ENCODE data around the gene AGR3. TPM values are rescaled to one million over a fixed set of nuclear protein-coding genes. Genes with fewer than 3 reads are reported as not detected.

AGR3 gene
- total and polyA plus RNA-seq, 10 donors: 0.38 TPM; not detected in 9

DNA sequence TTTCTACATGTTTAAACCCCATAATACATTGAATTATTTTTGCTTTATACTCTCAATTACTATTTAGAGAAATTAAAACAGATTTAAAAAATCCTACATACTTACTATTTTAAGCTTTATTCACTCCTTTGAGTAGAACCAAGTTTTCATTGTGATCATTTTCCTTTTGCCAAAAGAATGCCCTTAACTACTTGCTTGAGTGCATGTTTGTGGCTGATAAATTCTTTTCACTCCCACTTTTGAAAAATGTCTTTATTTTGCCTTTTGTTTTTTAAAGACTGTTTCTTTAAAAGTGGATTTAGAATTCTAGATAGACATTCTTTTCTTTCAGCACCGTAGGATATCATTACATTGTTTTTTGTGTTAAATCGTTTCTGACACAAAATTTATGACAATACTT is 22.3 kb upstream of the AGR3 start:
- H3K27ac ChIP-seq: no peak overlapping the region
- H3K9me3 ChIP-seq: peaks cover 0 to 21% (median 2%) of the 10 kb centered on the region in 8 donors
- intact Hi-C loops (cut with DNase I; ENCODE audit: low total_unique reads): no loop called here
- no peaks in the 10 kb centered on the region for H3K4me1 ChIP-seq
- WGBS, 5 donors: 75 to 89% (median 88%) methylated on average over 2 of the region's 2 CpGs
- no peak overlapping the region for H3K4me3 ChIP-seq
- TF ChIP-seq, protein P1, sequence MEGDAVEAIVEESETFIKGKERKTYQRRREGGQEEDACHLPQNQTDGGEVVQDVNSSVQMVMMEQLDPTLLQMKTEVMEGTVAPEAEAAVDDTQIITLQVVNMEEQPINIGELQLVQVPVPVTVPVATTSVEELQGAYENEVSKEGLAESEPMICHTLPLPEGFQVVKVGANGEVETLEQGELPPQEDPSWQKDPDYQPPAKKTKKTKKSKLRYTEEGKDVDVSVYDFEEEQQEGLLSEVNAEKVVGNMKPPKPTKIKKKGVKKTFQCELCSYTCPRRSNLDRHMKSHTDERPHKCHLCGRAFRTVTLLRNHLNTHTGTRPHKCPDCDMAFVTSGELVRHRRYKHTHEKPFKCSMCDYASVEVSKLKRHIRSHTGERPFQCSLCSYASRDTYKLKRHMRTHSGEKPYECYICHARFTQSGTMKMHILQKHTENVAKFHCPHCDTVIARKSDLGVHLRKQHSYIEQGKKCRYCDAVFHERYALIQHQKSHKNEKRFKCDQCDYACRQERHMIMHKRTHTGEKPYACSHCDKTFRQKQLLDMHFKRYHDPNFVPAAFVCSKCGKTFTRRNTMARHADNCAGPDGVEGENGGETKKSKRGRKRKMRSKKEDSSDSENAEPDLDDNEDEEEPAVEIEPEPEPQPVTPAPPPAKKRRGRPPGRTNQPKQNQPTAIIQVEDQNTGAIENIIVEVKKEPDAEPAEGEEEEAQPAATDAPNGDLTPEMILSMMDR (IDR thresholded peaks at IDR 0.05 in 8 of 11, conservative IDR thresholded peaks at IDR 0.05 in 3 of 11): no peak
- TF ChIP-seq POLR2AphosphoS5 (IDR thresholded peaks at IDR 0.05): no peak
- TF ChIP-seq POLR2A (IDR thresholded peaks at IDR 0.05): no peak
- DNase-seq: no peak
- no peaks in the 10 kb centered on the region for H3K36me3 ChIP-seq
- no peaks in the 10 kb centered on the region for H3K27me3 ChIP-seq (replicated peaks in 1 of 7)

DNA sequence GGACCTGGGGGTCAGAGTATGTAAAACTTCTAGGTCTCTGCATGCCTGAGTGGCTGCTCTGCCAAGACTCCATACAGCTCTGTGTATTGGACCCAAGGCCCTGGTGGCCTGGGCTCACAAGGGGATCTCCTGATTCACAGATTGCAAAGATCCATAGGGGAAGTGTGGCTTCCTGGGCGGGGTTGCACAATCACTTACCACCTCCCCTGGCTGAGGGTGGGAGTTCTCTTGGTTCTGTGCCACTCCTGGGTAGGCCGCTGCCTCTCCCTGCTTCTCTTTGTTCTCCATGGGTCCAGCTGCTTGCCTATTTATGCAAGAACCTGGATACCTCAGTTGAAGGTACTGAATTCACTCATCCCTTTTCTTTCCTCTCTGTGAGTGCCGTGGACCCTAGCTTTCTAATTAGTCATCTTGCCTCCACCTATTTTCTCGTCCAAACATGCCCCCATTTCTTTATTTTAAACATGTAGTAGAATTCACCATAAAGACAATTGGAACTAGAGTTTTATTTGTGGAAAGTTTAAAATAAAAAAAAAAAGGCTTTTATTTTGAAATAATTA is 18.5 kb upstream of the AGR3 start:
- intact Hi-C loops (cut with DNase I; ENCODE audit: low total_unique reads): no loop called here
- WGBS, 5 donors: 80 to 95% (median 86%) methylated on average over 4 of the region's 4 CpGs

DNA sequence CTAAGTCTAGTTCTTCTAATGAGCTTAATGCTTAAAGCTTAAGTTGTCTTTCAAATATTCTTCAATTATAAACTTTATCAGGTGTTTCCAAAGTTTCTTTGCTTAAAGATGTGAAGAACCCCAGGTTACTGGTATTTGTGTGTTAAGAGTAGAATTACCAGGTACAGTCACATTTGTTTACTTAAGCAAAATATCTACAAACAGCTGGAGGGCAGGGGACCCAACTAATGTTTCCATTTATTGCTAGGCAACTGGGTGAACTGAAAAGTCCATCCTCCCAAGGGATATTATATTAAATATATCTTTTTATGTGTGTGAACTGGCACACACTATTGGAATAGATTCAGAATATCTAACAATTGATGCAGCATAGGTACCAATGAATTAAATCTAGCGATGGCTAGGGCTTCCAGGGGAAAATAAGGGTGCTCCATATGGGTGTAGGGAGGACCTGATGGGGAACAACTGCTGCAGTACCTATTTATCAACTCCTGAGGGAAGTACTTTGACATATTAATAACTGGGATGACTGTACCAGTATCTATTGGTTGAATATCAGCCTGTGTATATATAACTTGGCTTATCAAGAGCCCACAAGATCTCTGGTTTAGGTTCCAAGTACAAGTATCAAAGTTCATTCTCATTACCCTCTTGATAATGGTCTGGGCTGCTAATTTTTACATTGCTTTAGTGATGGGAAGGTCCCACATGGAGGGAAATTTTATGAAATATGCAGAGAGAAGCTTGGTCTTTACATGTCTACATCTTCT is 10.3 kb upstream of the AGR3 start:
- no peak for DNase-seq
- Histone ChIP-seq H3K27ac (no peak overlapping the region), H3K36me3 (no peaks in the 10 kb centered on the region), H3K9me3 (peaks cover 0 to 3% (median 0%) of the 10 kb centered on the region in 8 donors), H3K4me3 (no peak overlapping the region), H3K4me1 (no peaks in the 10 kb centered on the region), H3K27me3 (replicated peaks in 1 of 7) (no peaks in the 10 kb centered on the region)
- no peak for TF ChIP-seq POLR2AphosphoS5 (IDR thresholded peaks at IDR 0.05)
- TF ChIP-seq POLR2A (IDR thresholded peaks at IDR 0.05): no peak
- TF ChIP-seq, protein P1 (IDR thresholded peaks at IDR 0.05 in 8 of 11, conservative IDR thresholded peaks at IDR 0.05 in 3 of 11): no peak
- intact Hi-C loops (cut with DNase I; ENCODE audit: low total_unique reads): no loop called here
- 88 to 100% (median 94%) methylated on average over 1 of the region's 1 CpG for WGBS, 5 donors

More for the DNA sequence above, 18.5 kb upstream of the AGR3 start:
- Histone ChIP-seq H3K27ac (no peak overlapping the region), H3K4me3 (no peak overlapping the region), H3K36me3 (no peaks in the 10 kb centered on the region), H3K9me3 (peaks cover 0 to 37% (median 14%) of the 10 kb centered on the region in 8 donors), H3K4me1 (no peaks in the 10 kb centered on the region), H3K27me3 (replicated peaks in 1 of 7) (no peaks in the 10 kb centered on the region)
- TF ChIP-seq POLR2AphosphoS5 (IDR thresholded peaks at IDR 0.05) (no peak), POLR2A (IDR thresholded peaks at IDR 0.05) (no peak)
- TF ChIP-seq, protein P1 (IDR thresholded peaks at IDR 0.05 in 8 of 11, conservative IDR thresholded peaks at IDR 0.05 in 3 of 11): no peak
- DNase-seq: no peak

DNA sequence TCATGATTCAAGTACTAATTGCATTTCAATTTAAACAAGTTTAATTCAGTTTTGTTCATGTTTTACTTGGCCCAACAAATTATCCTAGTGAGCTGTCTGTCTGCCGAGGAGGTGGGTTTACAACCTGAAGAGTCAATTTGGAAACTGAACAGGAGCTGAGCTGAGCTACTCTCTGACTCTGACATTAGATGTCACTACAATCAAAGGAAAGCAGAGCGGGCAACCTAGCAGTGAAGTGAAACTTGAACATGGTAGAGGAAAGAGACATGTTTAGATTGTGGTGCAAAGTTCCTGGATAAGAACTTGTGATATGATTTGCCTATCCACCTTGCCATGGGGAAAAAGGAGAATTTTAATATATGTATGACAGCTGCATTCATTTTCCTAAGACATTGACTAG is 9.6 kb upstream of the AGR3 start:
- Histone ChIP-seq H3K27me3 (replicated peaks in 1 of 7) (no peaks in the 10 kb centered on the region), H3K9me3 (peaks cover 0 to 3% (median 0%) of the 10 kb centered on the region in 8 donors), H3K4me1 (no peaks in the 10 kb centered on the region), H3K4me3 (no peak overlapping the region), H3K36me3 (no peaks in the 10 kb centered on the region), H3K27ac (no peak overlapping the region)
- TF ChIP-seq, protein P1 (IDR thresholded peaks at IDR 0.05 in 8 of 11, conservative IDR thresholded peaks at IDR 0.05 in 3 of 11): peak in 5 of 11 experiments; percentile 10 to 44 (median 30)
- no peak for TF ChIP-seq POLR2A (IDR thresholded peaks at IDR 0.05)
- DNase-seq: no peak
- WGBS, 5 donors: 23 to 44% (median 41%) methylated on average over 2 of the region's 2 CpGs
- intact Hi-C loops (cut with DNase I; ENCODE audit: low total_unique reads): no loop called here

Data from spleen (tissue), 11 donors.